HG02884 (cell line): Measurements from ENCODE around the gene COL1A2.

Source experiments
- ATAC-seq: cut with Tn5 transposase; IDR thresholded peaks from one replicate; pipeline ENCODE4 v1.9.1; 2021; ENCODE audit warnings: mild to moderate bottlenecking, moderate library complexity; ENCODE audit not compliant: unreplicated experiment

The COL1A2 gene

GRCh38 chr7:94409200-94409948, 14.7 kb downstream of the COL1A2 start:
- ATAC-seq, result no peak

GRCh38 chr7:94410413-94411187, 15.9 kb downstream of the COL1A2 start:
- ATAC-seq, result no peak

DNA sequence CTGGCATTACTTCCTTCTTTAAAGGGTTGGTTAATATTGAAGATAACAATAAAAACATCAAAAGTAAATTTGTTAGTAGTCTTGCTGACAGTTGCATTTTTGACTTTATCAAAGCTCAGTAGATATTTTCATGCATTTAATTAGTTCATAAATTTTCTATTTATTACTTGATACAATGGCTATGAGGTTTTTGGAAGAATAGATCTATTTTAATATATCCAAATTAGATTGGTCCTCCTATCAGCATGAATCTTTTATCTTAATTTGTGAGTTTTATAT, 16.4 kb downstream of the COL1A2 start:
- no peak for ATAC-seq

- ATAC-seq, result no peak
Observed at GRCh38 chr7:94412762-94413322, 18.1 kb downstream of the COL1A2 start.

DNA sequence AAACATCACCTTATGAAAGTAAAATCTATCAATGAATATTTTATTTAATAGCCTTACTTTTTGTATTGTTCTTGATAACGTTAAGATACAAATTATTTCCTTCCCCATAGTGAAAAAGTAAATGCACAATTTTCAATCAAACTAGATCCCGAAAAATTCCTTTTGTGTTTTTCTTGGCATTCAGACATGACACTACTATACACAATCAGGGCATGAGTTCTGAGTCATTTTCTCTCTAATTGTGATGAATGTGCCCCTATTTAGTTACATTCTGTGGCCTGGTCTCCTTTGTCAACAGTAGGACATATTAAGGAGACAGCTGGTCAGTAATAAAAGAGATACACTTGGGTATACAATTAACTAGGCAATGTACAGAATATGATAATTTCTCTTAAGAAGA, 19.8 kb downstream of the COL1A2 start:
- ATAC-seq, result no peak

DNA sequence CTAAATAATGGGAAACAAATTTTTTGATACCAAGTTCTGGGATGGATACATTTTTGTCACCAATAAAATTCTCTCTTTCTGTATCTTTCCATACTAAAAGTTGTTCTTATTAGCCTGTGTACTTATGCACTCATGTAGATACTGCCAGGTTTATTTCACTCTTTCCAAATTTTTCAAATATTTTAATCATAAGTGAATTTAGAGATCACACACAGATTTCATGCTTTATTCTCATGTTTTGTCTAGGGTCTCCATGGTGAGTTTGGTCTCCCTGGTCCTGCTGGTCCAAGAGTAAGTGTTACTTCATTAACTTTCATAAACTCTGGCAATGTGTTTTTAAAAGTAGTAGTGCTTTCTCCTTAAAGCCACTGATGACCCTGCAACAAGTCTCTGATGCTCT, 20.3 kb downstream of the COL1A2 start:
- ATAC-seq, result no peak

GRCh38 chr7:94417306-94417705, 22.6 kb downstream of the COL1A2 start:
- no peak for ATAC-seq

DNA sequence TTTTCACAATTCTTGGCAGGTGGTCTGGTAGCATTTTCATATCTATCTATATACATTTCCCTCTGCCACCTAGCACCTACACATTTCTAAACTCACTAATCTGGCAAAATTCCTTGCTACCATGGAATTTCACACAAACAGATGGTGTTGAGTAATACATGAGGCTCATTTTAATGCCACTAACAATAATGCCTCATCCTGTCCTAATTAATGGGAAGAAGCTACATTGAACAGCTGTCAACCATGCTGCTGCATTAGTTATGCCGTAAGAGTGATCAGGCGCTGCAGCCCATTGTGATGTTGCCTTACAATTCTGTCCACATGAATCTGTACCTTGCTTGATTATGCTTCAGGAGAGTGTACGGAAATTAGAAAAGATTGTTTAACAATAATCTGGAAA, 23.2 kb downstream of the COL1A2 start:
- ATAC-seq, result no peak

DNA sequence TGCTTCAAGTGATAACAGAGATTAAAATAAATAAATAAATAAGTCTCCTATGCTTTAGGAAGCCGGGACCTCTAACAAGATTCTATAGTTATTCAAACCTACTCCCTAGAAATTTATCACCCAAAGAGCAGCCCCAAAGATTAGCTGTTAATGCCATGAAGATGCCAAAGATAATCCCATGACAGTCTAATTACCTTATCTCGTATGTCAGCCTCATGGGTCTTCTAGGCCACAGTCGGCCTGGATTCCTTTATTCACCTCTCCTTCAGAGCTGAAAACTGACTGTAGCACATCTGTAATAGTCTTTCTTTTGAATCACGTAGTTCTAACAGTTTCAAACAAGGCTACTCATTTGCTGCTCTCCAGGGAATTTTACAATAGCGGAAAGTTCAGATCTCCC, 24.2 kb downstream of the COL1A2 start:
- no peak for ATAC-seq

DNA sequence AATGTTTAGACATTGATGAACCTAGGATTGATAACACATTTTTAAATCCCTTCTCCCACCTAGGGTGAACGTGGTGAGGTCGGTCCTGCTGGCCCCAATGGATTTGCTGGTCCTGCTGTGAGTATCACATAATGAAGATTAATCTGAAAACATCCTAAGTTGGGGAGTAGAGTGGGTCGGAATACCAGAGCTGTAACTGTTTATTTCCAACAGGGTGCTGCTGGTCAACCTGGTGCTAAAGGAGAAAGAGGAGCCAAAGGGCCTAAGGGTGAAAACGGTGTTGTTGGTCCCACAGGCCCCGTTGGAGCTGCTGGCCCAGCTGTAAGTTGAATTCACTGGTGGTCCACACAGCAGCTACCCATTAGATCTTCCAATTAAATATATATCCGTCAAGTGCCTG, 25.6 kb downstream of the COL1A2 start:
- ATAC-seq, result no peak

GRCh38 chr7:94421681-94422080, 27.0 kb downstream of the COL1A2 start:
- no peak for ATAC-seq

- no peak for ATAC-seq
Observed at GRCh38 chr7:94422136-94422535, 27.4 kb downstream of the COL1A2 start.

DNA sequence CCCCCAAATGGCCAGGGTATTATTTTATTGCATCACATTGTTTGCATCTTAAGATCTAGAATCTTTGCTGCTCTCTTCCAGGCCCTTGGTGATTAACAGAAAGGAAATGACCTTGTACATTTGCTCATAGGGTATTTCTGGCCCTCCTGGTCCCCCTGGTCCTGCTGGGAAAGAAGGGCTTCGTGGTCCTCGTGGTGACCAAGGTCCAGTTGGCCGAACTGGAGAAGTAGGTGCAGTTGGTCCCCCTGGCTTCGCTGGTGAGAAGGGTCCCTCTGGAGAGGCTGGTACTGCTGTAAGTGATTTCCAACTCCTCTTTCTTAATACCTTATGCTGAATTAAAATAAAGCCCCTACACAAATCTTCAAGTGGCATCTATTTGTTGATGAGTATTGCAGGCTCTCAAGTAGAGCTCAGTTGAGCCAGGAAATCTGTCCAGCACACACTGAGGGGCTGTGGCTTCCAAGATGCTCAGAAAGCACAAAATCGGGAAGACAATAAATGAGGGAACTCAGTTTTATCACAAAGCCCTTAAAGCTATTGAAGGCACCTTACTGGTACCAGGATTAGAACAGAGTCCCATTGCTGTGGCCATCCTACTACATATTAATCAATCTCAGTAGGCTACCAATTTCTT, 28.2 kb downstream of the COL1A2 start:
- no peak for ATAC-seq

GRCh38 chr7:94423863-94424735, 29.4 kb downstream of the COL1A2 start:
- no peak for ATAC-seq

DNA sequence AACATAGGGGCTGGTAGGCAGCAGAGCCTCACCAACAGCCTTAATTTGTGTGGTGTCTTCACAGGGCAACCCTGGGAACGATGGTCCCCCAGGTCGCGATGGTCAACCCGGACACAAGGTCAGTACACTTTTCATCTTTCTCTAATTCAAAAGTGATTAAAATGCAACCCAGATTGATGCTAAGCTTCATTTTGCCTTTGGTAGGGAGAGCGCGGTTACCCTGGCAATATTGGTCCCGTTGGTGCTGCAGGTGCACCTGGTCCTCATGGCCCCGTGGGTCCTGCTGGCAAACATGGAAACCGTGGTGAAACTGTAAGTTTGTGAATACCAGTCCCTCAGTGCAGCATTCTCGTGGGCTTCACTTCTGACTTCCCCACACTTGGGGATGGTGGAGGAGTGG, 30.9 kb downstream of the COL1A2 start:
- ATAC-seq, result no peak

GRCh38 chr7:94426980-94427875, 32.5 kb downstream of the COL1A2 start:
- ATAC-seq, result no peak

- no peak for ATAC-seq
Observed at GRCh38 chr7:94429153-94429552, 34.5 kb downstream of the COL1A2 start.

DNA sequence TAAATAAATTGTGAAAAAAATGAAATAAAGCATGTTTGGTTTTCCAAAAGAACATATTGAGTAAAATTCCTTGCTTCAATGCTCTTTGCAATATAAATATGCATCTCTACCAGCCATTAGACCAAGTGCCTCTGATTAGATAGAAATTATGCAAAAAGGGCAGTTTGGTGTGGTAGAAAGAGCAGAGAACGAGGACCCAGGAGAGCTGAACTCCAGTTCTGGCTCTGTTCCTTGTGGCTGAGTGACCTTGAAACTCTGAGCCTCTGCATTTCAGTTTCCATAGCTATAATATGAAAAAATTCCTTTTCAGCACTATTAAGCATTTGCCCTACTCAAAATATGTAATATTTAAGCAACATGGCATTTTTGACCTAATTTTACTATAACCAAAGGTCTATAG, 36.5 kb downstream of the COL1A2 start:
- no peak for ATAC-seq

DNA sequence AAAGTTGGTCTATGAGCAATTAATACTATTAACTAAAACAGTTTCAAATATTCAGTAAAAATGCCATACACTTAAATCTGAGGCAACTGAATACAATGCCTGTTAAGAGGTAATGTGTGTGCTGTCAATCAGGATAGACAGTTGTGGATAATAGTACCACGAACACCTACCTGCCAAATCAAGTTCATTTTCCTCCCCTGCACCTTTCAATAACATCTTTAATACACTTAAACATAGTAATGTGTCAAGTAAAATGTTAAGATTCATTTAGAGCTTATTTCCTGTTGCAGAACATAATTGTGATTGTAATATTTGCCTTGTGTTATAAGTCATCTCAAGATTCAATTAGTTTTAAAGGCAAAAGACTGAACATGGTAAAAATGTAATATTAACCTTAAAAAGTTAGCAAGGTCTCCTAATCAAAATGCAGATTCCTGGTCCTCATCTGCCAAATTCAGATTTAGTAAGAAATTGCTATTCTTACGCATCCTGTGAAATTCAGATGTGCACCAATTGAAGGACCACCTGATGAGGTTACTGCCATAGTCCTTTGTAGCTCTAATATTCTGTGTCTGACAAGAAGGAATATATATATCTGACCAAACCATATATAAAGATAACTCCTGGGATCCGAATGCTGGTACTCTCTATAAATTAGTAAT, 37.1 kb downstream of the COL1A2 start:
- ATAC-seq, result no peak
